Uterus (tissue), 4 donors: ENCODE data around the gene FOXN3. TPM values are rescaled to one million over a fixed set of nuclear protein-coding genes. Genes with fewer than 3 reads are reported as not detected.

Experiments used
- DNase-seq, 2 donors: peaks; one replicate each; pipeline ENCODE4 v3.0.0-alpha.2; 2019 to 2020
- H3K27ac ChIP-seq, 2 donors: fragments of 200-600 bp; sonication (generic); 1 replicate in 1 of 2; 2 replicates in 1 of 2; pipeline ENCODE4 v1.5.1; 2016 to 2018
- H3K27me3 ChIP-seq, 2 donors: fragments of 200-600 bp; sonication (generic); one replicate each; pipeline ENCODE4 v1.5.1; 2018 to 2019; ENCODE audit warnings: control low read depth in 1 of 2
- H3K36me3 ChIP-seq, 2 donors: fragments of 200-600 bp; sonication (generic); one replicate each; pipeline ENCODE4 v1.5.1; 2019; ENCODE audit warnings: control low read depth in 1 of 2
- H3K4me1 ChIP-seq, 2 donors: fragments of 200-600 bp; sonication (generic); one replicate each; pipeline ENCODE4 v1.5.1; 2018 to 2019; ENCODE audit warnings: control low read depth in 1 of 2
- H3K4me3 ChIP-seq, 2 donors: fragments of 200-600 bp; sonication (generic); 1 replicate in 1 of 2; 2 replicates in 1 of 2; pipeline ENCODE4 v1.5.1; 2018 to 2019; ENCODE audit warnings: mild to moderate bottlenecking in 1 of 2
- H3K9me3 ChIP-seq, 2 donors: fragments of 200-600 bp; sonication (generic); one replicate each; pipeline ENCODE4 v1.5.1; 2019; ENCODE audit warnings: control low read depth in 1 of 2
- CTCF ChIP-seq, 4 experiments: fragments of 200-600 bp in 2 of 4; fragments of 450-650 bp in 2 of 4; sonication (generic) in 2 of 4; IDR thresholded peaks; one replicate each; pipeline ENCODE4 v1.5.1; 2016 to 2019; ENCODE audit warnings: antibody characterized with exemption in 4 of 4, mild to moderate bottlenecking in 2 of 4, moderate library complexity in 1 of 4
- POLR2A ChIP-seq, 2 donors: fragments of 450-650 bp; IDR thresholded peaks; one replicate each; pipeline ENCODE4 v1.6.1; 2016; ENCODE audit warnings: antibody characterized with exemption in 2 of 2, mild to moderate bottlenecking in 1 of 2, moderate library complexity in 1 of 2
- intact Hi-C: fragments of 100-400 bp; cut with DNase I; formaldehyde crosslinking; loops from one replicate; pipeline ENCODE4 v1.15.1; 2023; ENCODE audit warnings: low total_unique reads
- total RNA-seq, 4 donors: library from RNA; depleted of rRNA in 3 of 4; stranded (reverse); fragments of >200 nt in 3 of 4; gene quantifications; one replicate each; pipeline versions ENCODE4 v1.1.0 to v1.2.4, GENCODE V29; 2014 to 2023
- donor health status: DM: yes; HTN: yes; CAD: no.

FOXN3 gene
- total RNA-seq, 4 donors from 2014 or later = 37.7 to 103 (median 74.9) TPM

DNA sequence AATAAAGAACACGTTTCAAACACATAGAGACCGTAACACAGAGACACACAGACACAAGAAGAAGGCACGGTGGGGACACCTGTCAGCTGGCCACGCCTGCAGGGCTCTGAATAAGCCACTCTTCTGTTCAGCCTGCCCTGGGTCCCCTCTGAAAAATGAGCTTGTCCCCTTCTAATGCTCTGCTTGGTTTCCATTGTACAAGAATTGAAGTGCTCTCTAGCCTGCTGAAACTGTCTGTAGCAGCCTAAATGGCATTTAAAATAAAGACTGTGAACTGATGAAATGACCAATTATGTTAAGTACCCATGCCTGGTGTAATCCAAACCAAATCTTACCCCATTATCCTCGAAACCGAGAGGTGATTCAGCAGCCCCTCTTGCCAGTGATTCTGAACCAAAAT, 139.8 kb downstream of the FOXN3 start:
- Histone ChIP-seq H3K36me3 (no peaks in the 10 kb centered on the region), H3K4me3 (no peak overlapping the region), H3K9me3 (no peaks in the 10 kb centered on the region), H3K27me3 (no peaks in the 10 kb centered on the region), H3K4me1 (no peaks in the 10 kb centered on the region), H3K27ac (no peak overlapping the region)
- no peak for DNase-seq
- TF ChIP-seq POLR2A (IDR thresholded peaks at IDR 0.05) (no peak), CTCF (IDR thresholded peaks at IDR 0.05) (no peak)
- intact Hi-C loops = no loop called here

DNA sequence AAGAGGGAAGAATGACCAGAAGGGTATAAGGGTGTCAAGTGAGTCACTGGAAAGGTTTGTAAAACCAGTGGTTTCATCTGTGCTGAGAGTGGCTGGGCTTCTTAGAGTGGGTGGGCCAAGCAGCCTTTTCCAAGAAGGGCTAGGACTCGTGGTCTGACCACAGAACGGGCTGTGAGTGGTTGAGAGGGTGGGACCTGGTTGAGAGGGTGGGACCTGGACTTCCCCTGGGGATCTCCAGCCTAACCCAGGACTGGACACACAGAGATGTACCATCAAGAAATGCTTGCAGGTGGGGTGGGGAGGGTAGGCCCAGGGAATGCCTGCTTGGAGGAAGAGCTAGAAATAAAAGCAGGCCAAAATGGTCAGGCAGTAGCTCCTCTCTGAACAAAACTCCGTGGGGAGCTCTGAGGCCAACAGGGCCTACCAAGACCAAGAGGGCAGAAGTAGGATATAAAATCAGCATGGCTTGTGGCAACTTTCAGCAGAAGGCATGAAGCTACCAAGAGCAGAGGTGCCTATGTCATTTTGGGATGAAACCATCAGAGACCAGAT, 140.5 kb downstream of the FOXN3 start:
- no peaks in the 10 kb centered on the region for H3K9me3 ChIP-seq
- H3K27me3 ChIP-seq = no peaks in the 10 kb centered on the region
- no peaks in the 10 kb centered on the region for H3K36me3 ChIP-seq
- H3K27ac ChIP-seq = no peak overlapping the region
- TF ChIP-seq POLR2A (IDR thresholded peaks at IDR 0.05) = no peak
- TF ChIP-seq CTCF (IDR thresholded peaks at IDR 0.05) = no peak
- H3K4me1 ChIP-seq = no peaks in the 10 kb centered on the region
- no peak for DNase-seq
- intact Hi-C loops = no loop called here
- no peak overlapping the region for H3K4me3 ChIP-seq

DNA sequence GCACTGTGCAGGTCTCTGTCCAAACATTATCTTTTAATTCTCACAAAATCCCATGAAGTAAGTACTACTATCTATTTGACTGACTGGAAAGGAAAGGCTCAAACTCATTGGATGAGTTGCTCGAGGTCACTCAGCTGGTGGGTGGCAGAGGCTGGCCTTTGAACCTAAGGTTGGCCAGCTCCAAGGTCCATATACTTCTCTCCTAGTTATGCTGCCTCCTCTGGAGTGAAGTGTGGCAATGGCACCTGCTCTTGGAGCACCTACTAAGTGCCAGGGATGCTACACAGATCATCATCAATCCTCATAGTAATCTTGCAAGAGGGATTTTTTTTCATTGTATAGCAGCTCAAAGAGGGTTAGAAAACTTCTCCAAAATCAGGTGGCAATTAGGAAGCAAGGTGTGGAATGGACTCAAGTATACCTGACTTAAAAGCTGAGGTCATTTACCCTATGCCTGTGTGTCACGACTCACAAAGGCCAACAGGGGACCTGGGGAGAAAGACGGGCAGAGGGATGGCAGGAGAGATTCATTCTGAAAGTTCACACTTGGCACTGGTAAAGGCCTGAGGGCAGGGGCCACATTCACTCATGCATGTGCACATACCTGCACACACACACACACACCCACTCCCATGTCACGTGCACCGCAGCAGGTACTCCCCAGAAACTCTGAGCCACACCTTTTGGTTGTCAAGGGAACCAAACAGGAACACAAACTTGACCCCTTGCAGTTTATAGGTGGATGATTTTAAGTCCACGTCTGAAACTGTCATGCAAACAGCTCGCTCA, 146.4 kb downstream of the FOXN3 start:
- intact Hi-C loops = no loop called here
- no peak for DNase-seq

DNA sequence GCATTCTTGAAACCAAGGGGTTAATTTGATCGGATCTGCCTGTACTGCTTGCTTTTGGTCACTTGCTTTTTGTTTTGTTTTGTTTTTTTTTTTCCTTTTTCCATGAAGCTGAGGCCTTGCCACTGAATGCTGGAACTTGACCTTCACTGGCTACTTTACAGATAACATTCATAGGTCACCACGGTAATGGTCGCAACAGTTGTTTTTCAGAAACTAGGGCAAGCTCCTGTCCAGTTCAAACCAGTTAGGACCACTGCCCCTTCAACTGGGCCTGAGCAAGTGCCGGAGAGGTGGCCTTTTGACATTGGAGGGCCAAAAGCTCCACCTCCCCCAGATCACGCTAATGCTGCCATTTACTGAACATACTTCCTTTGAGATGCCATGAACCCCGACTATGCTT, 147.6 kb downstream of the FOXN3 start:
- intact Hi-C loops = no loop called here
- no peak overlapping the region for H3K27ac ChIP-seq
- H3K36me3 ChIP-seq = no peaks in the 10 kb centered on the region
- no peaks in the 10 kb centered on the region for H3K27me3 ChIP-seq
- no peaks in the 10 kb centered on the region for H3K9me3 ChIP-seq
- DNase-seq = no peak
- no peak for TF ChIP-seq CTCF (IDR thresholded peaks at IDR 0.05)
- no peak overlapping the region for H3K4me3 ChIP-seq
- no peaks in the 10 kb centered on the region for H3K4me1 ChIP-seq

More for the DNA sequence above, 146.4 kb downstream of the FOXN3 start:
- H3K4me1 ChIP-seq = no peaks in the 10 kb centered on the region
- no peak overlapping the region for H3K4me3 ChIP-seq
- H3K9me3 ChIP-seq = no peaks in the 10 kb centered on the region
- no peak overlapping the region for H3K27ac ChIP-seq
- TF ChIP-seq POLR2A (IDR thresholded peaks at IDR 0.05) (no peak), CTCF (IDR thresholded peaks at IDR 0.05) (no peak)
- no peaks in the 10 kb centered on the region for H3K27me3 ChIP-seq
- no peaks in the 10 kb centered on the region for H3K36me3 ChIP-seq

- Histone ChIP-seq H3K9me3 (no peaks in the 10 kb centered on the region), H3K27me3 (no peaks in the 10 kb centered on the region), H3K27ac (no peak overlapping the region), H3K4me3 (no peak overlapping the region), H3K36me3 (no peaks in the 10 kb centered on the region), H3K4me1 (no peaks in the 10 kb centered on the region)
- TF ChIP-seq CTCF (IDR thresholded peaks at IDR 0.05) (no peak), POLR2A (IDR thresholded peaks at IDR 0.05) (no peak)
- no peak for DNase-seq
- intact Hi-C loops = no loop called here
Measured at GRCh38 chr14:89268514-89268913, 148.5 kb downstream of the FOXN3 start.
